Measurements from ENCODE around the gene TFDP2. TPM values are rescaled to one million over a fixed set of nuclear protein-coding genes. Genes with fewer than 3 reads are reported as not detected.

The TFDP2 gene
- total and polyA plus RNA-seq, 2 of the 8 experiments (the other 6 are each of a cell fraction or from before 2014, with no cell fraction given) = 41.1 to 119 TPM

DNA sequence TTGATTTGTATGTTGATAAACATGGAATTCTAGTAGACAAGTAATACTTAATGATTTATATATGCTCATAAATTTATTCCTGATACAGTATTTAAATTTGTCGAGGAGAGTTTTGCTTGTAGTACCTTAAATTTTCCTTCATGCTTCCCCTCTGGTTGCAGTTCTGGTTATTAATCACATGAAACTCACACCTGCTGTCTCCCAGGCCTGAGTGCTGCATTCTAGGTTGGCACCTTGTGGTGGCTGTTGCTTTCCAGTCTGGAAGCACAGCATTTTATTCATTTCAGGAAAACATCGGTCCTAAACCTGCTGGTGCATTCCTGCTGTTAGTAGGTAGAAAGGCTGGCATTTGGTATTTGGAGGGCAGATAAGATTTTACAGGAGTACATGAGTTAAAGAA, 228.0 kb downstream of the TFDP2 start (continued):
- TF ChIP-seq EP300 (IDR thresholded peaks at IDR 0.05; ENCODE audit: borderline replicate concordance in 1 of 2, low read depth in 2 of 2, low read length in 2 of 2) = no peak
- no peak for TF ChIP-seq TBP (IDR thresholded peaks at IDR 0.05; ENCODE audit: low read depth, low read length)

All from H1 (cell line).